Suprapubic skin (tissue), 3 donors: ENCODE measurements around the gene MAPK13.

ENCODE experiments used
- EP300 ChIP-seq: sonication (generic); formaldehyde crosslinking; IDR thresholded peaks from one replicate; pipeline ENCODE4 v1.6.1; 2017; ENCODE audit warnings: antibody characterized with exemption
- POLR2A ChIP-seq, 2 donors: fragments of 450-650 bp; IDR thresholded peaks; one replicate each; pipeline ENCODE4 v1.6.1; 2017; ENCODE audit warnings: antibody characterized with exemption in 2 of 2, mild to moderate bottlenecking in 2 of 2, moderate library complexity in 2 of 2
- TF ChIP-seq, protein P1 (sequence below), 2 donors: fragments of 200-600 bp in 1 of 2; fragments of 450-650 bp in 1 of 2; sonication (generic) in 1 of 2; IDR thresholded peaks; one replicate each; pipeline ENCODE4 v1.5.1; 2016 to 2019; ENCODE audit warnings: antibody characterized with exemption in 2 of 2, mild to moderate bottlenecking in 1 of 2, moderate library complexity in 1 of 2

DNA sequence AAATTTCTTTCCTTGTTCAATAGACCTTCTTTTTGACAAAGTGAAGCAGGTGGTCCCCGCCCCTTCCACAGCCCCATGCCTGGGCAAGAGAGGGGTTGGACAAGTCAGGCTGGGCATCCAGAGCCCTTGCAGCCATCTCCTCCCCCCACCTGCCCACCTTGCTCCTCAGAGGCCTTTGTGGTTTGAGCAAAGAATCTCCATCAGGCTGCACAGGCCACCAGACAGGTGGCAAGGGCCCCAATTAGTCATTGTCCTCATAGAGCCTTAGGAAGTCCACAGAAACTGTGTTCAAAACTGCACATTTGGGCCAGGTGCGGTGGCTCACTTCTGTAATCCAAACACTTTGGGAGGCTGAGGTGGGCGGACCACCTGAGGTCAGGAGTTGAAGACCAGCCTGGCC lies 1.5 kb upstream of the MAPK13 start:
- TF ChIP-seq POLR2A (IDR thresholded peaks at IDR 0.05) = no peak
- no peak for TF ChIP-seq EP300
- TF ChIP-seq, protein P1, sequence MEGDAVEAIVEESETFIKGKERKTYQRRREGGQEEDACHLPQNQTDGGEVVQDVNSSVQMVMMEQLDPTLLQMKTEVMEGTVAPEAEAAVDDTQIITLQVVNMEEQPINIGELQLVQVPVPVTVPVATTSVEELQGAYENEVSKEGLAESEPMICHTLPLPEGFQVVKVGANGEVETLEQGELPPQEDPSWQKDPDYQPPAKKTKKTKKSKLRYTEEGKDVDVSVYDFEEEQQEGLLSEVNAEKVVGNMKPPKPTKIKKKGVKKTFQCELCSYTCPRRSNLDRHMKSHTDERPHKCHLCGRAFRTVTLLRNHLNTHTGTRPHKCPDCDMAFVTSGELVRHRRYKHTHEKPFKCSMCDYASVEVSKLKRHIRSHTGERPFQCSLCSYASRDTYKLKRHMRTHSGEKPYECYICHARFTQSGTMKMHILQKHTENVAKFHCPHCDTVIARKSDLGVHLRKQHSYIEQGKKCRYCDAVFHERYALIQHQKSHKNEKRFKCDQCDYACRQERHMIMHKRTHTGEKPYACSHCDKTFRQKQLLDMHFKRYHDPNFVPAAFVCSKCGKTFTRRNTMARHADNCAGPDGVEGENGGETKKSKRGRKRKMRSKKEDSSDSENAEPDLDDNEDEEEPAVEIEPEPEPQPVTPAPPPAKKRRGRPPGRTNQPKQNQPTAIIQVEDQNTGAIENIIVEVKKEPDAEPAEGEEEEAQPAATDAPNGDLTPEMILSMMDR (IDR thresholded peaks at IDR 0.05) = no peak
